HG03064 (cell line): ENCODE measurements around the gene SLC5A8.

Source experiments
- ATAC-seq: cut with Tn5 transposase; IDR thresholded peaks from one replicate; pipeline ENCODE4 v1.9.1; 2021; ENCODE audit warnings: low read depth; ENCODE audit not compliant: unreplicated experiment

SLC5A8 gene, protein sequence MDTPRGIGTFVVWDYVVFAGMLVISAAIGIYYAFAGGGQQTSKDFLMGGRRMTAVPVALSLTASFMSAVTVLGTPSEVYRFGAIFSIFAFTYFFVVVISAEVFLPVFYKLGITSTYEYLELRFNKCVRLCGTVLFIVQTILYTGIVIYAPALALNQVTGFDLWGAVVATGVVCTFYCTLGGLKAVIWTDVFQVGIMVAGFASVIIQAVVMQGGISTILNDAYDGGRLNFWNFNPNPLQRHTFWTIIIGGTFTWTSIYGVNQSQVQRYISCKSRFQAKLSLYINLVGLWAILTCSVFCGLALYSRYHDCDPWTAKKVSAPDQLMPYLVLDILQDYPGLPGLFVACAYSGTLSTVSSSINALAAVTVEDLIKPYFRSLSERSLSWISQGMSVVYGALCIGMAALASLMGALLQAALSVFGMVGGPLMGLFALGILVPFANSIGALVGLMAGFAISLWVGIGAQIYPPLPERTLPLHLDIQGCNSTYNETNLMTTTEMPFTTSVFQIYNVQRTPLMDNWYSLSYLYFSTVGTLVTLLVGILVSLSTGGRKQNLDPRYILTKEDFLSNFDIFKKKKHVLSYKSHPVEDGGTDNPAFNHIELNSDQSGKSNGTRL

GRCh38 chr12:101209319-101210302 lies at the start of gene SLC5A8:
Gene SLC5A8 (minus strand): TSS chr12:101210238. CDS start chr12:101209848, 390 bp downstream.
- ATAC-seq: no peak

DNA sequence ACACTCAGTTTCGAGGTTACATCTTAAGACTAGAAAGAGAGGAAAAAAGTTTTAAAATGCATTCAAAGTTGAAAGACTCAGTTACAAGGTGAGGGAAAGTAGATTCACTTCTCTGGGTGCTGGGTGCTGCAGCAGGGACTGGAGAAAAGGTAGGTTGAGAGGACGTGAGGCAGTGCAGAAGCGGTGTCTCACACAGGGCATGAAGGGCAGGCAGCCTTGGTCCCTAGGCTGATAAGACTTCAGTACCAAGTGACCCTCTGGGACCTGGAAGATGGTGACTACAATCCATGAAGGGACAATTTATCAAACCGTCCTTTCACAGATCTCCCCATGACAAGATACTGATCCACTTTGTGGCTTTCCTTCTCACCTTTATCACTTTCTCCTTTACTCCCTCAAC lies 47.3 kb upstream of the SLC5A8 start:
- ATAC-seq: no peak

GRCh38 chr12:101256266-101256665 lies 46.2 kb upstream of the SLC5A8 start:
- ATAC-seq: no peak

DNA sequence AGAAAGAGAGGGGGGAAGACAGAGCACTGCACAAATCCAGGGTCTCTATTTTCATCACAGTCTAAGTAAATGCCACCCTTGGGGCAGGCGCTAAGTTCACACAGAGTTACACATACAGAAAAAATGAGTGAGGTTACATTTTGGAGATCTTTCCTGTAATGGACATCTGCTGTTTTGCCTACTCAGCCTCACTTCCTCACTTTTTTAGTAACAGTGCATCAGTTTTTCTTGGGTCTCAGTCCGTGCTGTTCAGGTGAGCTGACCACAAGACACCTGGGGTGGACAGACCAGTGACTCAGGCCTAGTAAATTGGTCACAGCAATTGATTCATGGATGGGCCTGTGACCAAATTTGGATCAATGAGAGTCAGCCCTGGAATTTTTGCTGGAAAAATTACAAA lies 33.6 kb upstream of the SLC5A8 start:
- no peak for ATAC-seq

DNA sequence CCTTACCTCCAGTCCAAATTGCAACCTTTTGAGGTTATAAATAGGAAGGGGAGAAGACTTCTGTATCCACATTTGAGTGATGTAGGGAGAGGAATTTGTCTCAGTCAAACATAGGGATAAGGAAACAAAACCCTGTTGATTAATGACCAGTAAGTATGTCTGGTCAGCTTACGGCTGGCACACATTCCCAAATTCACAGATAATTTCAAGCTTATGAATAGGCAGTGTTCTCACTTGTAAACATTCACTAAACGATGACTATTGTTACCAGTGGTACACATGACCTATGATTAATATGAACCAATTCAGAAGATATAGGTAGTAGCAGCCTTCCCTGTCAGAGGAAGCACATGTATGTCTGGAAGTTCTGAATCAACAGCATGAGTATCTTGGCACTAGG lies 33.0 kb upstream of the SLC5A8 start:
- no peak for ATAC-seq

- no peak for ATAC-seq
Measured at GRCh38 chr12:101238800-101239329, 28.8 kb upstream of the SLC5A8 start.

DNA sequence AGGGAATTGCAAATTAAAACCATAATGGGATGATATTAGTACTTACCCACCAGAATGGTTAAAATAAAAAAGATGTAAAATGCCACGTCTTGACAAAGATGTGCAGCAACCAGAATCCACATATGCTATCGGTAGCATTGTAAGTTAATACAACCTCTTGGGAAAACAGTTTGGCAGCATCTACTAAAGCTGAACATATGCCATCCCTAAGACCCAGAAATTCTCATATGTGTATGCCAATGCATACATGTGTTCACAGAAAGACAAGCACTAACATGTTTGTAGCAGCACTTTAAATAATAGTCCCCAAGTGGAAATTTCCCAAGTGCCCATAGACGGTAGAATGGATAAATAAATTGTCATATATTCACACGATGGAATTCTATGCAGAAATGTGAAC lies 28.3 kb upstream of the SLC5A8 start:
- ATAC-seq: no peak

DNA sequence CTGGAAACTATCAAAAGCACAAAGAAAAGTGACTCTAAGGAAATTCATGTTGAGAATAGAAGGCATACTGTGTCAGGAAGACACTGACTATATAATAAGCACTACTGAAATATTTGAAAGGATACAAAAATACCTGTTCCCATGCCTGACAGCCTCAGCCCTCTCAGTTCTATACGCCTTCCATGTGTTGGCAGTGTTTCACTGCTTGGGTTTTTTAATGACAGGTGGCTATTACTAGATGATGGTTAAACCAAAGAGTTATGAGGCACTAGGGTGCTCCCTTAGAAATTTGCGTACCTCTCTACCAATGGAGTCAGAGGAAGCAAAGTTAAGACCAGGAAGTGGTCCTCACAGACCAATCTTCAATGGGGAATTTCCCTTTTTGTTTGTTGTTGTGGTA lies 25.6 kb upstream of the SLC5A8 start:
- ATAC-seq: no peak

GRCh38 chr12:101231636-101232035 lies 21.6 kb upstream of the SLC5A8 start:
- no peak for ATAC-seq

GRCh38 chr12:101230547-101230946 lies 20.5 kb upstream of the SLC5A8 start:
- ATAC-seq: no peak

GRCh38 chr12:101229841-101230241 lies 19.8 kb upstream of the SLC5A8 start:
- no peak for ATAC-seq

DNA sequence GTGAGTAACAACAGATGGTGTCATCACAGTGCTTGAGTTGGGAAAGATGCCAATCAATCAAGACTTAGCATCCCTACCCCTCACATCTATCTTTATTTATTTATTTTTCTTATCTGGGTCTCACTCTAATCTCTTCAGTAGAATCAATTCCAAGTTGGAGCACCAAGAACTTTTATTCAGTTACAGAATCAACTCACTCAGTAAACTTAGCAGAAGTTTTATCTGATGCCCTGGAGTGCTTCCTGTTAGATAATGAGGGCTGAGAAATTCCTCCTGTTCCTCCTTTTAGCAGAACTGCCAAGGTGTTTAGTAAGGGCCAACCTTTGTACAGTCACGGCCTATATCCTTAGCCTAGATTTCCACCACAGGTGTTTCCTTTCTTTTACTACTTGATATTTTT lies 11.3 kb upstream of the SLC5A8 start:
- ATAC-seq: no peak

- ATAC-seq: no peak
Measured at GRCh38 chr12:101216810-101217209, 6.8 kb upstream of the SLC5A8 start.

GRCh38 chr12:101207086-101207780 lies 2.8 kb downstream of the SLC5A8 start:
- no peak for ATAC-seq

GRCh38 chr12:101204602-101205304 lies 5.3 kb downstream of the SLC5A8 start:
- ATAC-seq: no peak

GRCh38 chr12:101200824-101201223 lies 9.2 kb downstream of the SLC5A8 start:
- no peak for ATAC-seq

GRCh38 chr12:101200145-101200544 lies 9.9 kb downstream of the SLC5A8 start:
- ATAC-seq: no peak

GRCh38 chr12:101186291-101186690 lies 23.7 kb downstream of the SLC5A8 start:
- ATAC-seq: no peak

GRCh38 chr12:101181776-101182175 lies 28.3 kb downstream of the SLC5A8 start:
- no peak for ATAC-seq

- ATAC-seq: no peak
Measured at GRCh38 chr12:101174541-101174940, 35.5 kb downstream of the SLC5A8 start.
